Ishikawa (cell line): Measurements from ENCODE around the gene GCNT3.

ENCODE experiments used
- CEBPB ChIP-seq: IDR thresholded peaks from 2 replicates; pipeline ENCODE4 v1.6.1; 2012
- TAF1 ChIP-seq: IDR thresholded peaks from 2 replicates; pipeline ENCODE4 v1.6.1; 2012; ENCODE audit warnings: low read depth, mild to moderate bottlenecking
- YY1 ChIP-seq: IDR thresholded peaks from 2 replicates; pipeline ENCODE4 v1.6.1; 2012; ENCODE audit warnings: low read depth

GRCh38 chr15:59616379-59616778 lies 4.8 kb downstream of the GCNT3 start:
- TF ChIP-seq TAF1, result no peak
- no peak for TF ChIP-seq YY1
- TF ChIP-seq CEBPB, result no peak
